MM.1S (cell line): ENCODE results near the gene C7orf33.

ENCODE experiments used
- DNase-seq: peaks from one replicate; pipeline ENCODE4 v3.0.0-alpha.2; 2015
- H2AFZ ChIP-seq: fragments of 300-600 bp; sonication (generic); 2 replicates; pipeline ENCODE4 v1.6.0; 2016; ENCODE audit warnings: antibody characterized with exemption, low read length
- H3F3A ChIP-seq: fragments of 300-600 bp; sonication (generic); 2 replicates; pipeline ENCODE4 v1.6.1; 2016; ENCODE audit warnings: mild to moderate bottlenecking, antibody characterized with exemption, low read length, moderate library complexity, mixed read lengths; ENCODE audit not compliant: insufficient read depth
- H3K27ac ChIP-seq: fragments of 300-600 bp; sonication (generic); 2 replicates; pipeline ENCODE4 v1.5.1; 2016; ENCODE audit warnings: mild to moderate bottlenecking, low read length
- H3K27me3 ChIP-seq: fragments of 300-600 bp; sonication (generic); replicated peaks from 2 replicates; pipeline ENCODE4 v1.6.0; 2016; ENCODE audit warnings: low read length; ENCODE audit not compliant: insufficient read depth
- H3K36me3 ChIP-seq: fragments of 300-600 bp; sonication (generic); replicated peaks from 2 replicates; pipeline ENCODE4 v1.6.1; 2016; ENCODE audit warnings: mild to moderate bottlenecking, low read length, mixed read lengths; ENCODE audit not compliant: insufficient read depth
- H3K4me1 ChIP-seq: fragments of 300-600 bp; sonication (generic); 2 replicates; pipeline ENCODE4 v1.6.1; 2016; ENCODE audit warnings: low read length, mixed read lengths
- H3K4me2 ChIP-seq: fragments of 300-600 bp; sonication (generic); 2 replicates; pipeline ENCODE4 v1.6.0; 2016; ENCODE audit warnings: low read depth, low read length
- H3K4me3 ChIP-seq: fragments of 300-600 bp; sonication (generic); 2 replicates; pipeline ENCODE4 v1.5.1; 2016; ENCODE audit warnings: low read length, mixed read lengths
- H3K79me2 ChIP-seq: fragments of 300-600 bp; sonication (generic); 2 replicates; pipeline ENCODE4 v1.6.1; 2016; ENCODE audit warnings: mixed run types, low read length, mixed read lengths
- H3K9ac ChIP-seq: fragments of 300-600 bp; sonication (generic); 2 replicates; pipeline ENCODE4 v1.6.1; 2016; ENCODE audit warnings: low read length, mixed read lengths
- H3K9me2 ChIP-seq: fragments of 300-600 bp; sonication (generic); replicated peaks from 2 replicates; pipeline ENCODE4 v1.6.1; 2016; ENCODE audit warnings: mild to moderate bottlenecking, low read length, mixed read lengths; ENCODE audit not compliant: insufficient read depth
- H3K9me3 ChIP-seq: fragments of 300-600 bp; sonication (generic); replicated peaks from 2 replicates; pipeline ENCODE4 v1.6.1; 2016; ENCODE audit warnings: mild to moderate bottlenecking, low read length, mixed read lengths; ENCODE audit not compliant: insufficient read depth
- H4K20me1 ChIP-seq: fragments of 300-600 bp; sonication (generic); 2 replicates; pipeline ENCODE4 v1.6.1; 2016; ENCODE audit warnings: mild to moderate bottlenecking, low read length, moderate library complexity, mixed read lengths; ENCODE audit not compliant: insufficient read depth
- EZH2 ChIP-seq: fragments of 300-600 bp; sonication (generic); optimal IDR thresholded peaks from 2 replicates; pipeline ENCODE3; 2017; ENCODE audit warnings: low read depth, mild to moderate bottlenecking, antibody characterized with exemption, low read length, mixed read lengths
- EZH2phosphoT487 ChIP-seq: fragments of 300-600 bp; sonication (generic); IDR thresholded peaks from 2 replicates; pipeline ENCODE4 v1.6.1; 2018; ENCODE audit warnings: antibody characterized with exemption, low read length
- TF ChIP-seq, protein P1 (sequence below): fragments of 300-600 bp; sonication (generic); IDR thresholded peaks from 2 replicates; pipeline ENCODE4 v1.5.1; 2016; ENCODE audit warnings: antibody characterized with exemption, low read length, mixed read lengths

C7orf33 gene

DNA sequence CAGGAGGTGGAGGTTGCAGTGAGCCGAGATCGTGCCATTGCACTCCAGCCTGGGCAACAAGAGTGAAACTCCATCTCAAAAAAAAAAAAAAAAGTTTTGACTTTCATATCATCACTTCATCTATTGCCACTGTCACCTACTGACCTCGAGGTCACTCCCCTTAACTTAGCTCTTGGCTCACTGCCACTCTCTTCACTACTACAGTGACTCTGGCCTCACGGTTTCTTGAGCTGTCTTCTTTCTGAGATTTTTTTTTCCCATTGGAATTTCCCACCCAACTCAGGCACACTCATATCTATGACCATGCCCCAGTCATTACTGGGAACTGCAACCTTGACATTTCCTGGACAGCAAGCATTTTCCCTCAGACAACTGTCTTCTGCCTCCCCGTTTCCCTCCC, 42.6 kb upstream of the C7orf33 start:
- H3K27me3 ChIP-seq, result no peaks in the 10 kb centered on the region
- no peak overlapping the region for H3K4me3 ChIP-seq
- no peaks in the 10 kb centered on the region for H4K20me1 ChIP-seq
- DNase-seq, result peak; percentile 25
- H3K4me2 ChIP-seq, result no peak overlapping the region
- H2AFZ ChIP-seq, result no peak overlapping the region
- no peaks in the 10 kb centered on the region for H3K36me3 ChIP-seq
- no peaks in the 10 kb centered on the region for H3K79me2 ChIP-seq
- H3K9me2 ChIP-seq, result no peaks in the 10 kb centered on the region
- no peak overlapping the region for H3K9ac ChIP-seq
- no peak overlapping the region for H3K27ac ChIP-seq
- no peaks in the 10 kb centered on the region for H3K4me1 ChIP-seq
- no peaks in the 10 kb centered on the region for H3K9me3 ChIP-seq
- H3F3A ChIP-seq, result no peaks in the 10 kb centered on the region
- TF ChIP-seq EZH2 (no peak), EZH2phosphoT487 (no peak)
- TF ChIP-seq, protein P1, sequence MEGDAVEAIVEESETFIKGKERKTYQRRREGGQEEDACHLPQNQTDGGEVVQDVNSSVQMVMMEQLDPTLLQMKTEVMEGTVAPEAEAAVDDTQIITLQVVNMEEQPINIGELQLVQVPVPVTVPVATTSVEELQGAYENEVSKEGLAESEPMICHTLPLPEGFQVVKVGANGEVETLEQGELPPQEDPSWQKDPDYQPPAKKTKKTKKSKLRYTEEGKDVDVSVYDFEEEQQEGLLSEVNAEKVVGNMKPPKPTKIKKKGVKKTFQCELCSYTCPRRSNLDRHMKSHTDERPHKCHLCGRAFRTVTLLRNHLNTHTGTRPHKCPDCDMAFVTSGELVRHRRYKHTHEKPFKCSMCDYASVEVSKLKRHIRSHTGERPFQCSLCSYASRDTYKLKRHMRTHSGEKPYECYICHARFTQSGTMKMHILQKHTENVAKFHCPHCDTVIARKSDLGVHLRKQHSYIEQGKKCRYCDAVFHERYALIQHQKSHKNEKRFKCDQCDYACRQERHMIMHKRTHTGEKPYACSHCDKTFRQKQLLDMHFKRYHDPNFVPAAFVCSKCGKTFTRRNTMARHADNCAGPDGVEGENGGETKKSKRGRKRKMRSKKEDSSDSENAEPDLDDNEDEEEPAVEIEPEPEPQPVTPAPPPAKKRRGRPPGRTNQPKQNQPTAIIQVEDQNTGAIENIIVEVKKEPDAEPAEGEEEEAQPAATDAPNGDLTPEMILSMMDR, result no peak

DNA sequence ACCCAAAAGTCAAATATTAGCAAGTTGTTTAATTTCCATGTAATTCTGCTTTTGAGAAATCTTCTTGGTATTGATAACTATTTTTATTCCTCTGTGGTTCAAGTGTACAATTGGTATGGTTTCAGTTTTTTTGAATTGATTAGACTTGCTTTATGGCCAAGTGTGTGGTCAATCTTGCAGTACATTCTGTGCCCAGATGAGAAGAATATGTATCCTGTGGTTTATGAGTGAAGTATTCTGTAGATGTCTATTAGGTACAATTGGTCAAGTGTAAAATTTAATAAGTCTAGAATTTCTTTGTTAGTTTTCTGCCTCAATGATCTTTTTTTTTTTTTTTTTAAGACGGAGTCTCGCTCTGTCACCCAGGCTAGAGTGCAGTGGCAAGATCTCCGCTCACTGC, 36.6 kb upstream of the C7orf33 start:
- no peak overlapping the region for H3K27ac ChIP-seq
- H3K4me1 ChIP-seq, result peaks cover 22% of the 10 kb centered on the region
- H2AFZ ChIP-seq, result no peak overlapping the region
- H3K27me3 ChIP-seq, result no peaks in the 10 kb centered on the region
- peaks cover 10% of the 10 kb centered on the region for H3F3A ChIP-seq
- no peaks in the 10 kb centered on the region for H4K20me1 ChIP-seq
- H3K4me3 ChIP-seq, result no peak overlapping the region
- no peaks in the 10 kb centered on the region for H3K36me3 ChIP-seq
- no peaks in the 10 kb centered on the region for H3K9me3 ChIP-seq
- no peak overlapping the region for H3K9ac ChIP-seq
- H3K4me2 ChIP-seq, result no peak overlapping the region
- H3K9me2 ChIP-seq, result no peaks in the 10 kb centered on the region
- DNase-seq, result no peak
- no peaks in the 10 kb centered on the region for H3K79me2 ChIP-seq
- TF ChIP-seq EZH2phosphoT487 (no peak), EZH2 (no peak)
- TF ChIP-seq, protein P1, result no peak

DNA sequence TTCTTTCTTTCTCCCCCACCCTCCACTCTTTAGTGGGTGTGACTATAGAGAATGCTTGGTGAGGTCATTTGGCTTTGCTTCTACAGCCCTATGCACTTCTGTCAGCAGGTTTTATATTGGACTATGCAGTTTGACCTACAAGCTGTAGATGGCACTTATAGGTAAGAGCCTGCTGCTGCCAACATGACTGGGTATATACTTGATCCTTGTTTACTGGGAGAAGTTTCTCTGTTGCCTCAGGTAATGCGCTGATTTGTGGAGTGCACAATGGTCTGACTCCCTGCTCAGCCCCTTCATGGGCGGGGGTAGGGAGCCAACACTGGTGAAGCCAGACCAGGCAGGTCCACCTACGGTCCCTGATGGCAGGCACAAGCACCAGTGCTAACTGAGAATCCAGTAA, 33.7 kb upstream of the C7orf33 start:
- H3K27ac ChIP-seq, result no peak overlapping the region
- no peak overlapping the region for H3K4me2 ChIP-seq
- H3K27me3 ChIP-seq, result no peaks in the 10 kb centered on the region
- no peak overlapping the region for H2AFZ ChIP-seq
- H3K79me2 ChIP-seq, result no peaks in the 10 kb centered on the region
- no peaks in the 10 kb centered on the region for H4K20me1 ChIP-seq
- H3K9me3 ChIP-seq, result no peaks in the 10 kb centered on the region
- no peak for TF ChIP-seq EZH2phosphoT487
- TF ChIP-seq EZH2, result no peak
- TF ChIP-seq, protein P1, result peak; percentile 42
- peaks cover 24% of the 10 kb centered on the region for H3K4me1 ChIP-seq
- DNase-seq, result peak; percentile 67
- H3K9me2 ChIP-seq, result no peaks in the 10 kb centered on the region
- H3F3A ChIP-seq, result peaks cover 10% of the 10 kb centered on the region
- H3K9ac ChIP-seq, result no peak overlapping the region
- H3K4me3 ChIP-seq, result no peak overlapping the region
- H3K36me3 ChIP-seq, result no peaks in the 10 kb centered on the region
